Stomach (tissue), 4 donors: ENCODE data around the gene VANGL1.

Experiments used
- CTCF ChIP-seq, 7 experiments: fragments of 450-650 bp in 4 of 7; fragments of 200-600 bp in 3 of 7; sonication (generic) in 3 of 7; IDR thresholded peaks; one replicate each; pipeline ENCODE4 v1.5.1; 2016 to 2019; ENCODE audit warnings: antibody characterized with exemption in 7 of 7, control low read depth in 2 of 7, mild to moderate bottlenecking in 1 of 7
- EP300 ChIP-seq: sonication (generic); formaldehyde crosslinking; IDR thresholded peaks from one replicate; pipeline ENCODE4 v1.6.1; 2017; ENCODE audit warnings: antibody characterized with exemption
- POLR2A ChIP-seq, 4 donors: fragments of 450-650 bp; IDR thresholded peaks; one replicate each; pipeline ENCODE4 v1.6.1; 2016; ENCODE audit warnings: antibody characterized with exemption in 4 of 4, control low read depth in 2 of 4, mild to moderate bottlenecking in 1 of 4, moderate library complexity in 1 of 4
- POLR2AphosphoS5 ChIP-seq, 3 donors: sonication (generic); formaldehyde crosslinking; IDR thresholded peaks; one replicate each; pipeline ENCODE4 v1.6.1; 2016; ENCODE audit warnings: antibody characterized with exemption in 3 of 3

GRCh38 chr1:115652236-115652788 is 10.5 kb downstream of the VANGL1 start:
- no peak for TF ChIP-seq EP300
- TF ChIP-seq POLR2AphosphoS5 (IDR thresholded peaks at IDR 0.05), result no peak
- TF ChIP-seq POLR2A (IDR thresholded peaks at IDR 0.05), result no peak
- TF ChIP-seq CTCF (IDR thresholded peaks at IDR 0.05), result no peak
